OCI-LY1 (cell line): ENCODE data around the gene GMDS.

Source experiments
- CTCF ChIP-seq: fragments of 200-600 bp; sonication (generic), shearing (Covaris generic); IDR thresholded peaks from 2 replicates; pipeline ENCODE4 v1.5.1; 2017; ENCODE audit warnings: mild to moderate bottlenecking, antibody characterized with exemption, low read length, moderate library complexity, mixed read lengths
- EZH2 ChIP-seq: fragments of 200-600 bp; sonication (generic), shearing (Covaris generic); IDR thresholded peaks from 2 replicates; pipeline ENCODE4 v1.8.0; 2017; ENCODE audit warnings: borderline replicate concordance, mixed run types, mild to moderate bottlenecking, antibody characterized with exemption, low read length, moderate library complexity, mixed read lengths

- TF ChIP-seq CTCF (no peak), EZH2 (no peak)
These were observed 404.8 kb downstream of the GMDS start for GRCh38 chr6:1840491-1841121.
